Keratinocyte (primary cell): ENCODE data around the gene PRXL2C. TPM values are rescaled to one million over a fixed set of nuclear protein-coding genes. Genes with fewer than 3 reads are reported as not detected.

Experiments
- DNase-seq: peaks from one replicate; pipeline ENCODE4 v3.0.0-alpha.2; 2011; ENCODE audit warnings: low read depth, missing footprints, low spot score
- FAIRE-seq: peaks from 2 replicates; lab custom pipeline; 2011; peaks lifted over from hg19 to GRCh38; lab: Jason Lieb, UNC
- H2AFZ ChIP-seq: 2 replicates; pipeline ENCODE4 v1.6.0; 2012; ENCODE audit warnings: low read length, control low read depth, inconsistent platforms; ENCODE audit not compliant: control insufficient read depth
- H3K27ac ChIP-seq: 2 replicates; pipeline ENCODE4 v1.5.1; 2011; ENCODE audit warnings: low read length; ENCODE audit not compliant: control insufficient read depth, insufficient read depth
- H3K27me3 ChIP-seq: 3 replicates; pipeline ENCODE4 v1.6.0; 2011; ENCODE audit warnings: low read length; ENCODE audit not compliant: control insufficient read depth, insufficient read depth; ENCODE audit errors: extremely low read depth
- H3K36me3 ChIP-seq, 2 experiments: 2 replicates in 1 of 2; 3 replicates in 1 of 2; pipeline ENCODE4 v1.5.1; 2011; ENCODE audit warnings: low read length in 2 of 2, mild to moderate bottlenecking in 1 of 2; ENCODE audit not compliant: control insufficient read depth in 2 of 2, insufficient read depth in 2 of 2; ENCODE audit errors: extremely low read depth in 1 of 2
- H3K4me1 ChIP-seq: 3 replicates; pipeline ENCODE4 v1.5.1; 2011; ENCODE audit warnings: low read length; ENCODE audit not compliant: control insufficient read depth, insufficient read depth; ENCODE audit errors: extremely low read depth
- H3K4me2 ChIP-seq: 3 replicates; pipeline ENCODE4 v1.6.0; 2011; ENCODE audit warnings: low read depth, low read length; ENCODE audit not compliant: control insufficient read depth, insufficient read depth; ENCODE audit errors: extremely low read depth
- H3K4me3 ChIP-seq, 3 experiments: fragments of 200-600 bp in 1 of 3; sonication (generic) in 1 of 3; 2 replicates in 2 of 3; 3 replicates in 1 of 3; pipeline ENCODE4 v1.5.1; 2011 to 2016; ENCODE audit warnings: low read length in 3 of 3, mild to moderate bottlenecking in 3 of 3, control low read depth in 2 of 3, inconsistent platforms in 1 of 3, low read depth in 1 of 3, mixed read lengths in 1 of 3, mixed run types in 1 of 3, moderate library complexity in 1 of 3; ENCODE audit not compliant: control insufficient read depth in 2 of 3, insufficient read depth in 2 of 3; ENCODE audit errors: extremely low read depth in 1 of 3
- H3K79me2 ChIP-seq: 2 replicates; pipeline ENCODE4 v1.6.0; 2012; ENCODE audit warnings: low read length; ENCODE audit not compliant: control insufficient read depth, insufficient read depth
- H3K9ac ChIP-seq: 3 replicates; pipeline ENCODE4 v1.6.0; 2011; ENCODE audit warnings: low read length; ENCODE audit not compliant: control insufficient read depth, insufficient read depth; ENCODE audit errors: extremely low read depth
- H3K9me1 ChIP-seq: 3 replicates; pipeline ENCODE4 v1.6.0; 2011; ENCODE audit warnings: low read length; ENCODE audit not compliant: control insufficient read depth, insufficient read depth; ENCODE audit errors: extremely low read depth
- H3K9me3 ChIP-seq: 2 replicates; pipeline ENCODE4 v1.5.1; 2012; ENCODE audit warnings: low read depth, low read length; ENCODE audit not compliant: control insufficient read depth
- H4K20me1 ChIP-seq: 3 replicates; pipeline ENCODE4 v1.6.0; 2011; ENCODE audit warnings: low read length; ENCODE audit not compliant: control insufficient read depth, insufficient read depth; ENCODE audit errors: extremely low read depth
- EZH2 ChIP-seq: IDR thresholded peaks from one replicate; pipeline ENCODE4 v1.6.1; 2012; ENCODE audit warnings: inconsistent platforms, mild to moderate bottlenecking, low read length, moderate library complexity
- dilution Hi-C: fragments of 300-500 bp; cut with MboI; formaldehyde crosslinking; loops from one replicate; pipeline ENCODE4 v1.7.0; 2020; ENCODE audit warnings: low sequenced_read_pairs; ENCODE audit not compliant: extremely low pct_ligation_motif_present
- polyA plus RNA-seq, 5 experiments: library from polyadenylated mRNA; depleted of rRNA in 3 of 5; stranded (reverse) in 3 of 5; stranded (forward) in 1 of 5; unstranded in 1 of 5; fragments of >200 nt; gene quantifications; 1 replicate in 1 of 5; 2 replicates in 3 of 5; 3 replicates in 1 of 5; pipeline versions ENCODE4 v1.2.1 to v1.2.3, GENCODE V29; 2011 to 2012; ENCODE audit warnings: missing spikeins in 2 of 5, low read depth in 1 of 5, low replicate concordance in 1 of 5
- TF ChIP-seq, protein P1 (sequence below), 3 experiments: IDR thresholded peaks in 1 of 3; conservative IDR thresholded peaks in 1 of 3; optimal IDR thresholded peaks in 1 of 3; 2 replicates in 2 of 3; 3 replicates in 1 of 3; pipeline versions ENCODE3 to v1.5.1; 2011; ENCODE audit warnings: low read length in 3 of 3, mild to moderate bottlenecking in 3 of 3, moderate library complexity in 2 of 3, control low read depth in 1 of 3, inconsistent platforms in 1 of 3; ENCODE audit not compliant: insufficient read depth in 2 of 3; ENCODE audit errors: extremely low read depth in 1 of 3

Gene PRXL2C
- polyA plus RNA-seq, 1 donor (not counting 4 experiments of a cell fraction or from before 2014, with no cell fraction given), result 10.1 TPM

DNA sequence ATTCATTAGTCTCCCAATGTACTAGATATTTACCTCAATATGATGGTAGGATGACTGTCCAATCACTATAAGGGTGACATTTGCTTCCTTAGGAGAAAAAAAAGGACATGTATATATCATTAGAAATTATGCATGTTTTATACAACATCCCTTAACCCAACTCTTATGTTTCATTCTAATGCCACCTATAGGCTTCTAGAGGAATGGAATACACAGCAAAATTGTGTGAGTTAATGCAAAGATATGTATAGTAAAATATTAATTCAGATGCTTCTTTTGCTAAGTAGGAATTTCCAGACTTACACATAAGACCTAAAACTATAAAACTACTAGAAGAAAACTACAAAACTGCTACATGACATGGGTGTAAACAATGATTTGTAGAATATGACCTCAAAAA, 3.5 kb downstream of the PRXL2C start:
- Histone ChIP-seq H3K4me3 (no peak overlapping the region), H3K79me2 (no peaks in the 10 kb centered on the region), H3K27ac (no peak overlapping the region), H3K9me3 (no peaks in the 10 kb centered on the region), H3K9me1 (no peaks in the 10 kb centered on the region), H3K4me2 (no peak overlapping the region), H3K27me3 (no peaks in the 10 kb centered on the region), H4K20me1 (no peaks in the 10 kb centered on the region), H3K4me1 (peaks cover 6% of the 10 kb centered on the region), H3K36me3 (peaks cover 3 to 4% of the 10 kb centered on the region in 2 experiments), H2AFZ (no peak overlapping the region), H3K9ac (no peak overlapping the region)
- no peak for TF ChIP-seq EZH2
- TF ChIP-seq, protein P1, sequence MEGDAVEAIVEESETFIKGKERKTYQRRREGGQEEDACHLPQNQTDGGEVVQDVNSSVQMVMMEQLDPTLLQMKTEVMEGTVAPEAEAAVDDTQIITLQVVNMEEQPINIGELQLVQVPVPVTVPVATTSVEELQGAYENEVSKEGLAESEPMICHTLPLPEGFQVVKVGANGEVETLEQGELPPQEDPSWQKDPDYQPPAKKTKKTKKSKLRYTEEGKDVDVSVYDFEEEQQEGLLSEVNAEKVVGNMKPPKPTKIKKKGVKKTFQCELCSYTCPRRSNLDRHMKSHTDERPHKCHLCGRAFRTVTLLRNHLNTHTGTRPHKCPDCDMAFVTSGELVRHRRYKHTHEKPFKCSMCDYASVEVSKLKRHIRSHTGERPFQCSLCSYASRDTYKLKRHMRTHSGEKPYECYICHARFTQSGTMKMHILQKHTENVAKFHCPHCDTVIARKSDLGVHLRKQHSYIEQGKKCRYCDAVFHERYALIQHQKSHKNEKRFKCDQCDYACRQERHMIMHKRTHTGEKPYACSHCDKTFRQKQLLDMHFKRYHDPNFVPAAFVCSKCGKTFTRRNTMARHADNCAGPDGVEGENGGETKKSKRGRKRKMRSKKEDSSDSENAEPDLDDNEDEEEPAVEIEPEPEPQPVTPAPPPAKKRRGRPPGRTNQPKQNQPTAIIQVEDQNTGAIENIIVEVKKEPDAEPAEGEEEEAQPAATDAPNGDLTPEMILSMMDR (optimal IDR thresholded peaks at IDR 0.05 in 1 of 3, IDR thresholded peaks at IDR 0.05 in 1 of 3, conservative IDR thresholded peaks at IDR 0.05 in 1 of 3; ENCODE audit: extremely low read depth in 1 of 3, insufficient read depth in 2 of 3, low read length in 3 of 3), result peak in 2 of 3 experiments; percentile 24 to 39
- dilution Hi-C loops, result no loop called here
- DNase-seq (no peak), FAIRE-seq (no peak)

DNA sequence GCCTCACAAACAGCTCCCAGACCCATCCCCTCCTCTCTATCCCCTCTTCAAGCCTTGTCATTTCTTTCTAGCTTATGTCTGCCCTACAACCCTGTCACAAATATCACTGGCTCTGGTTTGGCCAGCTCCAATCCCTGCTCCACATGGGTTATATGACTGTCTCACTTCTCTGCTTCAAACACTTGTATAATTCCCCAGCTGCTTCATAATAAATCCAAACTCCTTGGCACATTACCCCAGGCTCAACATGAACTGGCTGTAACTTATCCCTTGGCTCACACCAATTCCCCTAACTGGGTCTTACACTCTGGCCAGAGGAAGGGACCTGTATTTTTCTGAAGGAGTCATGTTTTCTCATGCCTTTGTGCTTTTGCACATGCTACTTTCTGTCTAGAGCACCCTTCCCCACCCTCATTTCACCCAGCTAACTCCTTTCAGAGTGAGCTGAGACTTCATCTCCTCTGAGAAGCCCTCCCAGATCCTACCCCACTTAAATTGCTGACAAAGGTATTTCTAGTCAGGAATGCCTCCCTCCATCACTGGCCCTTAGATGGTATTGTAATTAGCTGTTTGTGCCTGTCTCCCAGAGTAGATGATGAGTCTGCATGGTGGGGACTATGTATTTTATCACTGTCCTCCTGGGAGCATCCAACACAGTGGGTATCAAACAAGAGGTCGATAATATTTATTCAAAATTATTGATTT, 5.3 kb downstream of the PRXL2C start:
- H3K9me1 ChIP-seq, result no peaks in the 10 kb centered on the region
- peaks cover 6% of the 10 kb centered on the region for H3K4me1 ChIP-seq
- no peaks in the 10 kb centered on the region for H3K27me3 ChIP-seq
- no peak overlapping the region for H3K9ac ChIP-seq
- H3K36me3 ChIP-seq, result peaks cover 4 to 6% of the 10 kb centered on the region in 2 experiments
- no peak for FAIRE-seq
- TF ChIP-seq, protein P1 (optimal IDR thresholded peaks at IDR 0.05 in 1 of 3, IDR thresholded peaks at IDR 0.05 in 1 of 3, conservative IDR thresholded peaks at IDR 0.05 in 1 of 3; ENCODE audit: extremely low read depth in 1 of 3, insufficient read depth in 2 of 3, low read length in 3 of 3), result no peak
- TF ChIP-seq EZH2, result no peak
- H4K20me1 ChIP-seq, result no peaks in the 10 kb centered on the region
- dilution Hi-C loops, result no loop called here
- no peaks in the 10 kb centered on the region for H3K79me2 ChIP-seq
- DNase-seq, result no peak
- no peak overlapping the region for H2AFZ ChIP-seq
- H3K9me3 ChIP-seq, result no peaks in the 10 kb centered on the region
- H3K27ac ChIP-seq, result no peak overlapping the region
- no peak overlapping the region for H3K4me3 ChIP-seq
- H3K4me2 ChIP-seq, result no peak overlapping the region
